Neural progenitor cell (in vitro differentiated cells): ENCODE measurements around the gene VEZF1. TPM values are rescaled to one million over a fixed set of nuclear protein-coding genes. Genes with fewer than 3 reads are reported as not detected.

Experiments
- DNase-seq: peaks from one replicate; pipeline ENCODE4 v3.0.0-alpha.2; 2016; ENCODE audit warnings: low spot score
- H2AFZ ChIP-seq: fragments of 200-600 bp; sonication (generic); replicated peaks from 2 replicates; pipeline ENCODE4 v1.6.1; 2016; ENCODE audit warnings: antibody characterized with exemption
- H3F3A ChIP-seq: fragments of 200-600 bp; sonication (generic); 2 replicates; pipeline ENCODE4 v1.6.1; 2016; ENCODE audit warnings: antibody characterized with exemption, low read depth
- H3K27ac ChIP-seq: fragments of 200-600 bp; sonication (generic); 2 replicates; pipeline ENCODE4 v1.5.1; 2016; ENCODE audit warnings: mild to moderate bottlenecking
- H3K27me3 ChIP-seq: fragments of 200-600 bp; sonication (generic); 2 replicates; pipeline ENCODE4 v1.6.1; 2016; ENCODE audit warnings: mild to moderate bottlenecking, moderate library complexity
- H3K36me3 ChIP-seq: fragments of 200-600 bp; sonication (generic); 2 replicates; pipeline ENCODE4 v1.5.1; 2016
- H3K4me1 ChIP-seq: fragments of 200-600 bp; sonication (generic); 2 replicates; pipeline ENCODE4 v1.6.1; 2016; ENCODE audit warnings: mixed run types
- H3K4me2 ChIP-seq: fragments of 200-600 bp; sonication (generic); 2 replicates; pipeline ENCODE4 v1.6.1; 2016
- H3K4me3 ChIP-seq: fragments of 200-600 bp; sonication (generic); 2 replicates; pipeline ENCODE4 v1.5.1; 2016
- H3K79me2 ChIP-seq: fragments of 200-600 bp; sonication (generic); 2 replicates; pipeline ENCODE4 v1.6.1; 2016; ENCODE audit warnings: low read depth
- H3K9ac ChIP-seq: fragments of 200-600 bp; sonication (generic); 2 replicates; pipeline ENCODE4 v1.6.1; 2016
- H3K9me3 ChIP-seq: fragments of 200-600 bp; sonication (generic); 2 replicates; pipeline ENCODE4 v1.5.1; 2016; ENCODE audit warnings: low read depth
- H4K20me1 ChIP-seq: fragments of 200-600 bp; sonication (generic); 2 replicates; pipeline ENCODE4 v1.6.1; 2016; ENCODE audit warnings: low read depth
- H3K27ac Mint-ChIP-seq: 3 replicates; pipeline ENCODE4 v1.8.0; 2021; ENCODE audit warnings: mixed read lengths
- H3K27me3 Mint-ChIP-seq: 2 replicates; pipeline ENCODE4 v1.8.0; 2022; ENCODE audit warnings: low read depth, mild to moderate bottlenecking, inconsistent platforms, moderate library complexity, mixed read lengths; ENCODE audit not compliant: insufficient read depth
- H3K36me3 Mint-ChIP-seq: 3 replicates; pipeline ENCODE4 v1.8.0; 2021; ENCODE audit warnings: mixed read lengths
- H3K4me1 Mint-ChIP-seq: 3 replicates; pipeline ENCODE4 v1.8.0; 2021; ENCODE audit warnings: mixed read lengths
- H3K4me3 Mint-ChIP-seq: 3 replicates; pipeline ENCODE4 v1.8.0; 2021; ENCODE audit warnings: mild to moderate bottlenecking, moderate library complexity, mixed read lengths
- H3K9me3 Mint-ChIP-seq: 3 replicates; pipeline ENCODE4 v1.8.0; 2020; ENCODE audit warnings: mixed read lengths
- EZH2 ChIP-seq: fragments of 200-600 bp; sonication (generic); IDR thresholded peaks from 2 replicates; pipeline ENCODE4 v1.6.1; 2017; ENCODE audit warnings: antibody characterized with exemption, mild to moderate bottlenecking, moderate library complexity
- EZH2phosphoT487 ChIP-seq: fragments of 200-600 bp; sonication (generic); IDR thresholded peaks from 2 replicates; pipeline ENCODE4 v1.6.1; 2017; ENCODE audit warnings: antibody characterized with exemption
- total RNA-seq: library from RNA; depleted of rRNA; stranded (reverse); fragments of >200 nt; gene quantifications from 2 replicates; pipeline ENCODE4 v1.2.3, GENCODE V29; 2015; ENCODE audit warnings: low replicate concordance
- TF ChIP-seq, protein P1 (sequence below): fragments of 200-600 bp; sonication (generic); IDR thresholded peaks from 2 replicates; pipeline ENCODE4 v1.5.1; 2017; ENCODE audit warnings: antibody characterized with exemption, mild to moderate bottlenecking

The VEZF1 gene
- total RNA-seq, 1 donor from 2014 or later: 90.4 TPM

DNA sequence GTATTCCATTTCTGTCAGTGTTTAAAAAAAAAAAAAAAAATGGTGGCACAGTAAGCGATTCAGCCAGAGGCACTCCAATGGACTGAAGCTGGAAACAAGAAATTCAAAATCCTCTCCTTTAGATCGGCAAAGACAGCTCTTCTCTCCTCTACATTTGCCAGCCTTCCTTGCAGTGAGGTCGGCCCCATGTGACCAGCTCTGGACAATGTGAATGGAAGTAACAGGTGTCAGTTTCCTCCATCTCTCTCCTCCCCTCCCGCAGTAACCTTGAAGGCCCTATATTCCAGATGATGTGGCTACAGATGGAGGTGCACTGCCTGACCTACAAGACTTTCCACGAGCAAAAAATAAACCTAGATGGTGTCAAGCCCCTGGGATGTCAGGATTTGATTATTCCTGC lies 47.8 kb downstream of the VEZF1 start:
- peaks cover 3% of the 10 kb centered on the region for H3K79me2 ChIP-seq
- H3F3A ChIP-seq: peaks cover 32% of the 10 kb centered on the region
- H3K4me1 Mint-ChIP-seq: peaks cover 82% of the 10 kb centered on the region
- no peak overlapping the region for H3K27ac ChIP-seq
- H3K9me3 ChIP-seq: no peaks in the 10 kb centered on the region
- peaks cover 2% of the 10 kb centered on the region for H3K27me3 Mint-ChIP-seq
- no peak overlapping the region for H3K9ac ChIP-seq
- H3K36me3 Mint-ChIP-seq: peaks cover 6% of the 10 kb centered on the region
- peak overlapping the region; percentile 29 for H3K4me3 Mint-ChIP-seq
- no peak overlapping the region for H3K4me3 ChIP-seq
- H3K9me3 Mint-ChIP-seq: no peaks in the 10 kb centered on the region
- H3K27me3 ChIP-seq: no peaks in the 10 kb centered on the region
- H3K27ac Mint-ChIP-seq: peak overlapping the region; percentile 90
- TF ChIP-seq EZH2phosphoT487 (no peak), EZH2 (no peak)
- TF ChIP-seq, protein P1, sequence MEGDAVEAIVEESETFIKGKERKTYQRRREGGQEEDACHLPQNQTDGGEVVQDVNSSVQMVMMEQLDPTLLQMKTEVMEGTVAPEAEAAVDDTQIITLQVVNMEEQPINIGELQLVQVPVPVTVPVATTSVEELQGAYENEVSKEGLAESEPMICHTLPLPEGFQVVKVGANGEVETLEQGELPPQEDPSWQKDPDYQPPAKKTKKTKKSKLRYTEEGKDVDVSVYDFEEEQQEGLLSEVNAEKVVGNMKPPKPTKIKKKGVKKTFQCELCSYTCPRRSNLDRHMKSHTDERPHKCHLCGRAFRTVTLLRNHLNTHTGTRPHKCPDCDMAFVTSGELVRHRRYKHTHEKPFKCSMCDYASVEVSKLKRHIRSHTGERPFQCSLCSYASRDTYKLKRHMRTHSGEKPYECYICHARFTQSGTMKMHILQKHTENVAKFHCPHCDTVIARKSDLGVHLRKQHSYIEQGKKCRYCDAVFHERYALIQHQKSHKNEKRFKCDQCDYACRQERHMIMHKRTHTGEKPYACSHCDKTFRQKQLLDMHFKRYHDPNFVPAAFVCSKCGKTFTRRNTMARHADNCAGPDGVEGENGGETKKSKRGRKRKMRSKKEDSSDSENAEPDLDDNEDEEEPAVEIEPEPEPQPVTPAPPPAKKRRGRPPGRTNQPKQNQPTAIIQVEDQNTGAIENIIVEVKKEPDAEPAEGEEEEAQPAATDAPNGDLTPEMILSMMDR: no peak
- no peaks in the 10 kb centered on the region for H3K36me3 ChIP-seq
- H3K4me1 ChIP-seq: peaks cover 40% of the 10 kb centered on the region
- H2AFZ ChIP-seq: no peak overlapping the region
- peaks cover 24% of the 10 kb centered on the region for H4K20me1 ChIP-seq
- no peak overlapping the region for H3K4me2 ChIP-seq
- no peak for DNase-seq

- Mint-ChIP-seq H3K4me3 (no peak overlapping the region), H3K27me3 (peaks cover 4% of the 10 kb centered on the region), H3K36me3 (peaks cover 3% of the 10 kb centered on the region), H3K27ac (peak overlapping the region; percentile 90), H3K9me3 (no peaks in the 10 kb centered on the region), H3K4me1 (peaks cover 82% of the 10 kb centered on the region)
- H3K36me3 ChIP-seq: no peaks in the 10 kb centered on the region
- no peak overlapping the region for H3K27ac ChIP-seq
- peaks cover 44% of the 10 kb centered on the region for H3K4me1 ChIP-seq
- H3K4me3 ChIP-seq: no peak overlapping the region
- H3K4me2 ChIP-seq: no peak overlapping the region
- DNase-seq: no peak
- TF ChIP-seq, protein P1: no peak
- TF ChIP-seq EZH2: no peak
- TF ChIP-seq EZH2phosphoT487: no peak
- H4K20me1 ChIP-seq: peaks cover 27% of the 10 kb centered on the region
- H3F3A ChIP-seq: peaks cover 37% of the 10 kb centered on the region
- H2AFZ ChIP-seq: no peak overlapping the region
- H3K9ac ChIP-seq: no peak overlapping the region
- no peaks in the 10 kb centered on the region for H3K27me3 ChIP-seq
- H3K79me2 ChIP-seq: peaks cover 4% of the 10 kb centered on the region
- no peaks in the 10 kb centered on the region for H3K9me3 ChIP-seq
Measured at GRCh38 chr17:57939797-57940196, 48.3 kb downstream of the VEZF1 start.

DNA sequence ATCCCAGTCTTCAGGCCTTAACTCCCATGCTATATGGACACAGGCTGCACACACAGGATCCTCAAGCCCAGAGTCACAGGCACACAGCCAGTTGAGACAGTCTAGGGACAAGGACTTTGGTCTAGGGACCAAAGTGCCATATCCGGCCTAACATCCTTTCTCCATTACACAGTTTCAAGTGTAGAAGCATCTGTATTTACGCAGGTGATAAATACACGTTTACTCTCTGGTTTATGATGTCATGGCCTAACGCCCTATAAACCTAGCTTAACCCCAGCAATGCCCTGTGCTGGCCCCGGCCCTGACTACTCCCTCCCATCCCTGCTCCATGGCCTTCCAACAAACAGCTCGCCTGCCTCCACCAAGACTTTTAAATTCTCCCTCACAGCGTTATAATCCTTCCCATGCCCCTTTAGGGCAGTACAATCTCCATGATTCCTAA lies 50.0 kb downstream of the VEZF1 start:
- Histone ChIP-seq H3K4me1 (peaks cover 59% of the 10 kb centered on the region), H3K79me2 (peaks cover 8% of the 10 kb centered on the region), H3K27me3 (no peaks in the 10 kb centered on the region), H3K4me3 (no peak overlapping the region), H4K20me1 (peaks cover 31% of the 10 kb centered on the region), H3F3A (peaks cover 40% of the 10 kb centered on the region), H2AFZ (no peak overlapping the region), H3K27ac (no peak overlapping the region), H3K9ac (no peak overlapping the region), H3K4me2 (no peak overlapping the region), H3K9me3 (no peaks in the 10 kb centered on the region), H3K36me3 (no peaks in the 10 kb centered on the region)
- Mint-ChIP-seq H3K27ac (peak overlapping the region; percentile 93), H3K4me3 (peak overlapping the region; percentile 46), H3K9me3 (no peaks in the 10 kb centered on the region), H3K36me3 (no peaks in the 10 kb centered on the region), H3K4me1 (peaks cover 82% of the 10 kb centered on the region), H3K27me3 (peaks cover 4% of the 10 kb centered on the region)
- no peak for DNase-seq
- TF ChIP-seq, protein P1: no peak
- no peak for TF ChIP-seq EZH2phosphoT487
- no peak for TF ChIP-seq EZH2
